HG03039 (cell line): ENCODE results near the gene DGKI.

ENCODE experiments used
- ATAC-seq: cut with Tn5 transposase; IDR thresholded peaks from one replicate; pipeline ENCODE4 v1.9.1; 2021; ENCODE audit warnings: mild to moderate bottlenecking, moderate library complexity; ENCODE audit not compliant: unreplicated experiment

Gene DGKI

GRCh38 chr7:137692399-137692798 is 154.4 kb downstream of the DGKI start:
- no peak for ATAC-seq

GRCh38 chr7:137691566-137691965 is 155.2 kb downstream of the DGKI start:
- ATAC-seq, result no peak

GRCh38 chr7:137690635-137691034 is 156.1 kb downstream of the DGKI start:
- no peak for ATAC-seq

- ATAC-seq, result no peak
Measured at GRCh38 chr7:137689761-137690160, 157.0 kb downstream of the DGKI start.

GRCh38 chr7:137687556-137688265 is 159.1 kb downstream of the DGKI start:
- ATAC-seq, result no peak

GRCh38 chr7:137685433-137686164 is 161.2 kb downstream of the DGKI start:
- ATAC-seq, result no peak

- ATAC-seq, result no peak
Measured at GRCh38 chr7:137684776-137685175, 162.0 kb downstream of the DGKI start.

- no peak for ATAC-seq
Measured at GRCh38 chr7:137684316-137684715, 162.5 kb downstream of the DGKI start.

GRCh38 chr7:137682596-137682995 is 164.2 kb downstream of the DGKI start:
- ATAC-seq, result no peak

GRCh38 chr7:137681657-137682562 is 164.9 kb downstream of the DGKI start:
- ATAC-seq, result no peak

GRCh38 chr7:137674551-137675409 is 172.0 kb downstream of the DGKI start:
- ATAC-seq, result no peak

- ATAC-seq, result no peak
Measured at GRCh38 chr7:137674048-137674447, 172.7 kb downstream of the DGKI start.

- ATAC-seq, result no peak
Measured at GRCh38 chr7:137671920-137672319, 174.9 kb downstream of the DGKI start.

GRCh38 chr7:137670222-137671064 is 176.3 kb downstream of the DGKI start:
- no peak for ATAC-seq

GRCh38 chr7:137669706-137670105 is 177.1 kb downstream of the DGKI start:
- ATAC-seq, result no peak

GRCh38 chr7:137668404-137668803 is 178.4 kb downstream of the DGKI start:
- no peak for ATAC-seq

- no peak for ATAC-seq
Measured at GRCh38 chr7:137667633-137668387, 179.0 kb downstream of the DGKI start.

- no peak for ATAC-seq
Measured at GRCh38 chr7:137664846-137665245, 181.9 kb downstream of the DGKI start.

GRCh38 chr7:137661634-137662033 is 185.1 kb downstream of the DGKI start:
- no peak for ATAC-seq
